GM23338 (cell line): ENCODE results near the gene KIFC3. TPM values are rescaled to one million over a fixed set of nuclear protein-coding genes. Genes with fewer than 3 reads are reported as not detected.
A peak's percentile ranks its signal among the peaks of the same experiment; 100 is the strongest.

Experiments
- ATAC-seq: fragments of 200-7000 bp; cut with Tn5 transposase; 3 replicates; pipeline ENCODE4 v1.9.1; 2020
- DNase-seq: peaks from one replicate; pipeline ENCODE4 v3.0.0-alpha.2; 2015; ENCODE audit warnings: low spot score
- H2AFZ ChIP-seq: fragments of 200-600 bp; sonication (generic); 2 replicates; pipeline ENCODE4 v1.8.0; 2016; ENCODE audit warnings: antibody characterized with exemption, mild to moderate bottlenecking, moderate library complexity
- H3F3A ChIP-seq: fragments of 200-600 bp; sonication (generic); replicated peaks from 2 replicates; pipeline ENCODE4 v1.8.0; 2017; ENCODE audit warnings: antibody characterized with exemption, mixed run types, low read depth
- H3K27ac ChIP-seq: fragments of 200-600 bp; sonication (generic); 2 replicates; pipeline ENCODE4 v1.6.1; 2016; ENCODE audit warnings: low read depth
- H3K27me3 ChIP-seq: fragments of 200-600 bp; sonication (generic); 2 replicates; pipeline ENCODE4 v1.8.0; 2016; ENCODE audit warnings: mild to moderate bottlenecking, mixed run types, moderate library complexity; ENCODE audit not compliant: insufficient read depth
- H3K36me3 ChIP-seq: fragments of 200-600 bp; sonication (generic); 2 replicates; pipeline ENCODE4 v1.8.0; 2016; ENCODE audit warnings: mild to moderate bottlenecking; ENCODE audit not compliant: insufficient read depth
- H3K4me1 ChIP-seq: fragments of 200-600 bp; sonication (generic); 2 replicates; pipeline ENCODE4 v1.8.0; 2016; ENCODE audit warnings: mild to moderate bottlenecking, moderate library complexity; ENCODE audit not compliant: insufficient read depth
- H3K4me2 ChIP-seq: fragments of 200-600 bp; sonication (generic); 2 replicates; pipeline ENCODE4 v1.7.1; 2017; ENCODE audit warnings: mixed run types
- H3K4me3 ChIP-seq: fragments of 200-600 bp; sonication (generic); 2 replicates; pipeline ENCODE4 v1.6.1; 2016; ENCODE audit warnings: mixed run types
- H3K79me2 ChIP-seq: fragments of 200-600 bp; sonication (generic); replicated peaks from 2 replicates; pipeline ENCODE4 v1.8.0; 2017; ENCODE audit warnings: mild to moderate bottlenecking; ENCODE audit not compliant: insufficient read depth
- H3K9me2 ChIP-seq: fragments of 200-600 bp; sonication (generic); 2 replicates; pipeline ENCODE4 v1.8.0; 2017; ENCODE audit not compliant: insufficient read depth
- H4K20me1 ChIP-seq: fragments of 200-600 bp; sonication (generic); replicated peaks from 2 replicates; pipeline ENCODE4 v1.8.0; 2017; ENCODE audit warnings: mild to moderate bottlenecking; ENCODE audit not compliant: insufficient read depth
- H3K27ac Mint-ChIP-seq: 2 replicates; pipeline ENCODE4 v1.8.0; 2020; ENCODE audit warnings: inconsistent platforms, mild to moderate bottlenecking, moderate library complexity, mixed read lengths
- H3K27me3 Mint-ChIP-seq: 3 replicates; pipeline ENCODE4 v1.8.0; 2022; ENCODE audit warnings: low read depth, mild to moderate bottlenecking, moderate library complexity, mixed read lengths, inconsistent platforms; ENCODE audit not compliant: insufficient read depth, poor library complexity
- H3K36me3 Mint-ChIP-seq: 3 replicates; pipeline ENCODE4 v1.8.0; 2021; ENCODE audit warnings: low read depth, mild to moderate bottlenecking, inconsistent platforms, moderate library complexity, mixed read lengths
- H3K4me1 Mint-ChIP-seq: 3 replicates; pipeline ENCODE4 v1.8.0; 2020; ENCODE audit warnings: mild to moderate bottlenecking, inconsistent platforms, mixed read lengths
- H3K4me3 Mint-ChIP-seq: 3 replicates; pipeline ENCODE4 v1.8.0; 2021; ENCODE audit warnings: moderate library complexity, mild to moderate bottlenecking, inconsistent platforms, mixed read lengths
- H3K9me3 Mint-ChIP-seq: 3 replicates; pipeline ENCODE4 v1.8.0; 2020; ENCODE audit warnings: moderate library complexity, mild to moderate bottlenecking, inconsistent platforms, mixed read lengths
- CTCF ChIP-seq, 2 experiments: fragments of 200-600 bp in 1 of 2; sonication (generic) in 1 of 2; conservative IDR thresholded peaks; 2 replicates each; pipeline versions ENCODE4 v1.5.1 to v1.6.1; 2016 to 2017; ENCODE audit warnings: antibody characterized with exemption in 2 of 2, low read depth in 2 of 2, mild to moderate bottlenecking in 2 of 2, moderate library complexity in 1 of 2
- ETS1 ChIP-seq: IDR thresholded peaks from 2 replicates; pipeline ENCODE4 v1.6.1; 2016; ENCODE audit warnings: antibody characterized with exemption
- EZH2phosphoT487 ChIP-seq: fragments of 200-600 bp; sonication (generic); IDR thresholded peaks from one replicate; pipeline ENCODE4 v1.8.1; 2018; ENCODE audit warnings: antibody characterized with exemption; ENCODE audit not compliant: unreplicated experiment
- JUNB ChIP-seq: IDR thresholded peaks from one replicate; pipeline ENCODE4 v1.6.1; 2016; ENCODE audit warnings: antibody characterized with exemption; ENCODE audit not compliant: unreplicated experiment
- NANOG ChIP-seq: IDR thresholded peaks from 2 replicates; pipeline ENCODE4 v1.6.1; 2016; ENCODE audit warnings: antibody characterized with exemption, borderline replicate concordance
- POLR2AphosphoS5 ChIP-seq: IDR thresholded peaks from 2 replicates; pipeline ENCODE4 v1.6.1; 2016; ENCODE audit warnings: antibody characterized with exemption, low read depth
- STAT1 ChIP-seq: IDR thresholded peaks from one replicate; pipeline ENCODE4 v1.6.1; 2016; ENCODE audit warnings: antibody characterized with exemption; ENCODE audit not compliant: unreplicated experiment
- ZNF114 ChIP-seq: fragments of 250-450 bp; sonication (Bioruptor Pico); IDR thresholded peaks from 2 replicates; pipeline ENCODE4 v1.5.0; 2020; ENCODE audit warnings: mild to moderate bottlenecking, moderate library complexity
- ZNF331 ChIP-seq: fragments of 250-450 bp; sonication (Bioruptor Pico); IDR thresholded peaks from 2 replicates; pipeline ENCODE4 v1.5.0; 2020; ENCODE audit warnings: low read depth, mild to moderate bottlenecking, moderate library complexity
- ZNF462 ChIP-seq: fragments of 250-450 bp; sonication (Bioruptor Pico); IDR thresholded peaks from 2 replicates; pipeline ENCODE4 v1.5.0; 2020; ENCODE audit warnings: mild to moderate bottlenecking, moderate library complexity
- polyA plus RNA-seq: library from polyadenylated mRNA; unstranded; fragments of >200 nt; fragmentation: Nextera tagmentation; extraction: Ambion mirVana; gene quantifications from 2 replicates; pipeline ENCODE4 v1.2.1, GENCODE V29; 2016
- total RNA-seq: library from RNA; depleted of rRNA; stranded (reverse); fragments of >200 nt; shearing (Covaris generic); gene quantifications from 2 replicates; pipeline ENCODE4 v1.2.3, GENCODE V29; 2014

Gene KIFC3
- total and polyA plus RNA-seq, 2 experiments from 2014 or later, result 4.4 to 12.5 TPM

GRCh38 chr16:57725976-57726375 lies 76.3 kb downstream of the KIFC3 start:
- TF ChIP-seq EZH2phosphoT487 (no peak), POLR2AphosphoS5 (no peak), JUNB (no peak), NANOG (no peak), STAT1 (no peak)

GRCh38 chr16:57725554-57725953 lies 76.7 kb downstream of the KIFC3 start:
- H3K36me3 Mint-ChIP-seq, result no peaks in the 10 kb centered on the region
- ATAC-seq, result no peak
- no peak overlapping the region for H3K27ac Mint-ChIP-seq
- no peaks in the 10 kb centered on the region for H3K36me3 ChIP-seq
- H3K4me2 ChIP-seq, result no peak overlapping the region
- no peaks in the 10 kb centered on the region for H3K9me2 ChIP-seq
- no peaks in the 10 kb centered on the region for H3K9me3 Mint-ChIP-seq
- H3K4me1 Mint-ChIP-seq, result no peaks in the 10 kb centered on the region
- H3K79me2 ChIP-seq, result no peaks in the 10 kb centered on the region
- TF ChIP-seq STAT1 (no peak), EZH2phosphoT487 (no peak), ZNF331 (CRISPR knock-in tag) (no peak), ZNF114 (no peak), ETS1 (no peak), CTCF (conservative IDR thresholded peaks at IDR 0.05; ENCODE audit: low read depth in 2 of 2) (no peak), ZNF462 (CRISPR knock-in tag) (no peak)
- H4K20me1 ChIP-seq, result no peaks in the 10 kb centered on the region
- no peaks in the 10 kb centered on the region for H3K27me3 ChIP-seq
- H3K4me3 Mint-ChIP-seq, result no peak overlapping the region
- H3K4me3 ChIP-seq, result no peak overlapping the region
- H3K27me3 Mint-ChIP-seq, result peaks cover 9% of the 10 kb centered on the region
- no peak overlapping the region for H3K27ac ChIP-seq
- H3F3A ChIP-seq, result no peaks in the 10 kb centered on the region
- peak overlapping the region; percentile 56; the same call in 1 of the 2 replicates for H2AFZ ChIP-seq
- no peaks in the 10 kb centered on the region for H3K4me1 ChIP-seq
- DNase-seq, result no peak

More at GRCh38 chr16:57725976-57726375, 76.3 kb downstream of the KIFC3 start:
- H3K4me2 ChIP-seq, result no peak overlapping the region
- no peak for DNase-seq
- no peaks in the 10 kb centered on the region for H3K4me1 Mint-ChIP-seq
- ATAC-seq, result no peak
- H3K79me2 ChIP-seq, result no peaks in the 10 kb centered on the region
- no peaks in the 10 kb centered on the region for H3K27me3 ChIP-seq
- no peaks in the 10 kb centered on the region for H3K9me3 Mint-ChIP-seq
- H3K9me2 ChIP-seq, result no peaks in the 10 kb centered on the region
- peaks cover 9% of the 10 kb centered on the region for H3K27me3 Mint-ChIP-seq
- peak overlapping the region; percentile 56; the same call in 1 of the 2 replicates for H2AFZ ChIP-seq
- no peaks in the 10 kb centered on the region for H3K4me1 ChIP-seq
- no peaks in the 10 kb centered on the region for H3K36me3 ChIP-seq
- no peak overlapping the region for H3K27ac ChIP-seq
- H4K20me1 ChIP-seq, result no peaks in the 10 kb centered on the region
- no peak overlapping the region for H3K4me3 Mint-ChIP-seq
- H3K4me3 ChIP-seq, result no peak overlapping the region
- H3K27ac Mint-ChIP-seq, result no peak overlapping the region
- no peaks in the 10 kb centered on the region for H3K36me3 Mint-ChIP-seq
- H3F3A ChIP-seq, result no peaks in the 10 kb centered on the region
